Peyer's patch (tissue), 4 donors: ENCODE data around the gene ZDHHC6.

ENCODE experiments used
- POLR2A ChIP-seq, 2 donors: fragments of 450-650 bp; IDR thresholded peaks; one replicate each; pipeline ENCODE4 v1.5.1; 2017; ENCODE audit warnings: antibody characterized with exemption in 2 of 2, mild to moderate bottlenecking in 2 of 2, moderate library complexity in 2 of 2
- TF ChIP-seq, protein P1 (sequence below), 6 experiments: fragments of 450-650 bp in 4 of 6; fragments of 200-600 bp in 2 of 6; sonication (generic) in 1 of 6; IDR thresholded peaks; one replicate each; pipeline ENCODE4 v1.5.1; 2017 to 2019; ENCODE audit warnings: antibody characterized with exemption in 6 of 6, mild to moderate bottlenecking in 3 of 6, moderate library complexity in 1 of 6

GRCh38 chr10:112382515-112383235 lies 64.0 kb downstream of the ZDHHC6 start:
- no peak for TF ChIP-seq POLR2A (IDR thresholded peaks at IDR 0.05)
- TF ChIP-seq, protein P1, sequence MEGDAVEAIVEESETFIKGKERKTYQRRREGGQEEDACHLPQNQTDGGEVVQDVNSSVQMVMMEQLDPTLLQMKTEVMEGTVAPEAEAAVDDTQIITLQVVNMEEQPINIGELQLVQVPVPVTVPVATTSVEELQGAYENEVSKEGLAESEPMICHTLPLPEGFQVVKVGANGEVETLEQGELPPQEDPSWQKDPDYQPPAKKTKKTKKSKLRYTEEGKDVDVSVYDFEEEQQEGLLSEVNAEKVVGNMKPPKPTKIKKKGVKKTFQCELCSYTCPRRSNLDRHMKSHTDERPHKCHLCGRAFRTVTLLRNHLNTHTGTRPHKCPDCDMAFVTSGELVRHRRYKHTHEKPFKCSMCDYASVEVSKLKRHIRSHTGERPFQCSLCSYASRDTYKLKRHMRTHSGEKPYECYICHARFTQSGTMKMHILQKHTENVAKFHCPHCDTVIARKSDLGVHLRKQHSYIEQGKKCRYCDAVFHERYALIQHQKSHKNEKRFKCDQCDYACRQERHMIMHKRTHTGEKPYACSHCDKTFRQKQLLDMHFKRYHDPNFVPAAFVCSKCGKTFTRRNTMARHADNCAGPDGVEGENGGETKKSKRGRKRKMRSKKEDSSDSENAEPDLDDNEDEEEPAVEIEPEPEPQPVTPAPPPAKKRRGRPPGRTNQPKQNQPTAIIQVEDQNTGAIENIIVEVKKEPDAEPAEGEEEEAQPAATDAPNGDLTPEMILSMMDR (IDR thresholded peaks at IDR 0.05): no peak
